Activated naive CD8-positive, alpha-beta T cell treated with anti-CD3 and anti-CD28 coated beads for 36 hours (primary cell): ENCODE data around the gene KRTAP2-3. TPM values are rescaled to one million over a fixed set of nuclear protein-coding genes. Genes with fewer than 3 reads are reported as not detected.
"Not testable (repeated sequence)": the region's sequence is repeated elsewhere in the genome, so short reads cannot be mapped to it uniquely, and the experiment has no call there.

Experiments used
- DNase-seq: peaks from one replicate; pipeline ENCODE4 v3.0.0; 2021
- H3K27ac Mint-ChIP-seq: one replicate; pipeline ENCODE4 v1.8.0; 2022; ENCODE audit warnings: mild to moderate bottlenecking, moderate library complexity, mixed read lengths
- H3K27me3 Mint-ChIP-seq: one replicate; pipeline ENCODE4 v1.8.0; 2022; ENCODE audit warnings: mild to moderate bottlenecking, mixed read lengths
- H3K36me3 Mint-ChIP-seq: one replicate; pipeline ENCODE4 v1.8.0; 2021; ENCODE audit warnings: mild to moderate bottlenecking, mixed read lengths
- H3K4me1 Mint-ChIP-seq: one replicate; pipeline ENCODE4 v1.8.0; 2021; ENCODE audit warnings: mixed read lengths
- H3K4me3 Mint-ChIP-seq: one replicate; pipeline ENCODE4 v1.8.0; 2022; ENCODE audit warnings: mild to moderate bottlenecking, moderate library complexity, mixed read lengths
- H3K9me3 Mint-ChIP-seq: one replicate; pipeline ENCODE4 v1.8.0; 2022; ENCODE audit warnings: mixed read lengths
- total RNA-seq, 2 experiments: library from RNA; stranded (reverse); gene quantifications; one replicate each; pipeline ENCODE4 v1.2.3, GENCODE V29; 2021

Gene KRTAP2-3
- total RNA-seq, result not detected

GRCh38 chr17:41060052-41060604 is at the start of gene KRTAP2-3:
TSS of gene KRTAP2-3 (minus strand) at chr17:41060114. CDS start at chr17:41060050, 64 bp downstream.
- Mint-ChIP-seq H3K36me3 (no peaks in the 10 kb centered on the region), H3K27me3 (peaks cover 30% of the 10 kb centered on the region), H3K27ac (no peak within 1 kb of the TSS), H3K4me1 (no peaks in the 10 kb centered on the region), H3K4me3 (no peak within 1 kb of the TSS), H3K9me3 (no peaks in the 10 kb centered on the region)
- no peak for DNase-seq

GRCh38 chr17:41108728-41109386 is 48.9 kb upstream of the KRTAP2-3 start:
- not testable (repeated sequence) for H3K9me3 Mint-ChIP-seq, DNase-seq, H3K4me3 Mint-ChIP-seq, H3K36me3 Mint-ChIP-seq, H3K27ac Mint-ChIP-seq, H3K27me3 Mint-ChIP-seq
- H3K4me1 Mint-ChIP-seq, result peaks cover 13% of the 10 kb centered on the region

- no peak overlapping the region for H3K27ac Mint-ChIP-seq
- H3K4me1 Mint-ChIP-seq, result peaks cover 13% of the 10 kb centered on the region
- no peak overlapping the region for H3K4me3 Mint-ChIP-seq
- DNase-seq, result no peak
- H3K27me3 Mint-ChIP-seq, result peaks cover 3% of the 10 kb centered on the region
- H3K36me3 Mint-ChIP-seq, result no peaks in the 10 kb centered on the region
- H3K9me3 Mint-ChIP-seq, result peaks cover 7% of the 10 kb centered on the region
Observed at GRCh38 chr17:41107941-41108450, 48.1 kb upstream of the KRTAP2-3 start.

GRCh38 chr17:41105347-41105746 is 45.4 kb upstream of the KRTAP2-3 start, which contains the start of gene KRTAP4-9:
TSS of gene KRTAP4-9 (plus strand) at chr17:41105389. CDS start at chr17:41105389, 0 bp downstream.
- not testable (repeated sequence) for H3K27me3 Mint-ChIP-seq, H3K27ac Mint-ChIP-seq, H3K36me3 Mint-ChIP-seq, H3K9me3 Mint-ChIP-seq, DNase-seq, H3K4me3 Mint-ChIP-seq
- peaks cover 14% of the 10 kb centered on the region for H3K4me1 Mint-ChIP-seq

GRCh38 chr17:41104386-41105038 is 44.6 kb upstream of the KRTAP2-3 start:
- not testable (repeated sequence) for H3K36me3 Mint-ChIP-seq, DNase-seq, H3K27ac Mint-ChIP-seq, H3K9me3 Mint-ChIP-seq, H3K4me3 Mint-ChIP-seq, H3K27me3 Mint-ChIP-seq
- peaks cover 18% of the 10 kb centered on the region for H3K4me1 Mint-ChIP-seq

- DNase-seq, result no peak
- Mint-ChIP-seq H3K36me3 (no peaks in the 10 kb centered on the region), H3K4me3 (no peak overlapping the region), H3K27ac (no peak overlapping the region), H3K9me3 (no peaks in the 10 kb centered on the region), H3K27me3 (peaks cover 3% of the 10 kb centered on the region), H3K4me1 (peaks cover 17% of the 10 kb centered on the region)
Observed at GRCh38 chr17:41103896-41104295, 44.0 kb upstream of the KRTAP2-3 start.

- no peak within 1 kb of the TSS for H3K27ac Mint-ChIP-seq
- H3K36me3 Mint-ChIP-seq, result no peaks in the 10 kb centered on the region
- no peaks in the 10 kb centered on the region for H3K9me3 Mint-ChIP-seq
- H3K4me1 Mint-ChIP-seq, result peaks cover 9% of the 10 kb centered on the region
- H3K27me3 Mint-ChIP-seq, result peaks cover 6% of the 10 kb centered on the region
- H3K4me3 Mint-ChIP-seq, result no peak within 1 kb of the TSS
- no peak for DNase-seq
Observed at GRCh38 chr17:41101586-41102259, 41.8 kb upstream of the KRTAP2-3 start, which contains the start of gene KRTAP4-16. TSS of gene KRTAP4-16 (minus strand) at chr17:41102209. CDS start at chr17:41102209, 0 bp downstream.

GRCh38 chr17:41099682-41100480 is 40.0 kb upstream of the KRTAP2-3 start:
- H3K27ac Mint-ChIP-seq, H3K9me3 Mint-ChIP-seq, DNase-seq, H3K27me3 Mint-ChIP-seq, H3K36me3 Mint-ChIP-seq, H3K4me1 Mint-ChIP-seq, H3K4me3 Mint-ChIP-seq: not testable (repeated sequence)

- no peak for DNase-seq
- no peak overlapping the region for H3K4me3 Mint-ChIP-seq
- no peak overlapping the region for H3K27ac Mint-ChIP-seq
- no peaks in the 10 kb centered on the region for H3K36me3 Mint-ChIP-seq
- H3K4me1 Mint-ChIP-seq, result peaks cover 9% of the 10 kb centered on the region
- H3K27me3 Mint-ChIP-seq, result peaks cover 3% of the 10 kb centered on the region
- H3K9me3 Mint-ChIP-seq, result no peaks in the 10 kb centered on the region
Observed at GRCh38 chr17:41098481-41098880, 38.6 kb upstream of the KRTAP2-3 start.

- no peak within 1 kb of the TSS for H3K4me3 Mint-ChIP-seq
- DNase-seq, result no peak
- H3K27me3 Mint-ChIP-seq, result peaks cover 3% of the 10 kb centered on the region
- H3K4me1 Mint-ChIP-seq, result peaks cover 9% of the 10 kb centered on the region
- no peak within 1 kb of the TSS for H3K27ac Mint-ChIP-seq
- peaks cover under 1% of the 10 kb centered on the region for H3K9me3 Mint-ChIP-seq
- no peaks in the 10 kb centered on the region for H3K36me3 Mint-ChIP-seq
Observed at GRCh38 chr17:41098042-41098441, 38.1 kb upstream of the KRTAP2-3 start, which contains the start of gene KRTAP4-8. TSS of gene KRTAP4-8 (minus strand) at chr17:41098142. CDS start at chr17:41098084, 58 bp downstream.

GRCh38 chr17:41096055-41096454 is 36.1 kb upstream of the KRTAP2-3 start:
- Mint-ChIP-seq H3K36me3 (no peaks in the 10 kb centered on the region), H3K4me3 (no peak overlapping the region), H3K27me3 (peaks cover 3% of the 10 kb centered on the region), H3K9me3 (peaks cover 4% of the 10 kb centered on the region), H3K4me1 (peaks cover 8% of the 10 kb centered on the region), H3K27ac (no peak overlapping the region)
- DNase-seq, result no peak

- H3K36me3 Mint-ChIP-seq, H3K9me3 Mint-ChIP-seq, DNase-seq, H3K27me3 Mint-ChIP-seq, H3K27ac Mint-ChIP-seq, H3K4me1 Mint-ChIP-seq, H3K4me3 Mint-ChIP-seq: not testable (repeated sequence)
Observed at GRCh38 chr17:41088760-41089352, 28.9 kb upstream of the KRTAP2-3 start.

- not testable (repeated sequence) for H3K27ac Mint-ChIP-seq, H3K36me3 Mint-ChIP-seq, H3K9me3 Mint-ChIP-seq, H3K4me1 Mint-ChIP-seq, H3K4me3 Mint-ChIP-seq, H3K27me3 Mint-ChIP-seq, DNase-seq
Observed at GRCh38 chr17:41084100-41084856, 24.4 kb upstream of the KRTAP2-3 start, which contains the start of gene KRTAP4-7. TSS of gene KRTAP4-7 (plus strand) at chr17:41084150. CDS start at chr17:41084207, 57 bp downstream.
